Neuron (in vitro differentiated cells): Measurements from ENCODE around the gene ABHD17B.

Experiments used
- H2AFZ ChIP-seq: one replicate; pipeline ENCODE4 v1.6.1; 2013; ENCODE audit warnings: low read depth, mild to moderate bottlenecking, inconsistent platforms, low read length, moderate library complexity
- H3K27me3 ChIP-seq: one replicate; pipeline ENCODE4 v1.6.1; 2013; ENCODE audit warnings: low read length; ENCODE audit not compliant: insufficient read depth
- H3K36me3 ChIP-seq: one replicate; pipeline ENCODE4 v1.6.1; 2013; ENCODE audit warnings: low read length; ENCODE audit not compliant: insufficient read depth
- H3K4me1 ChIP-seq: one replicate; pipeline ENCODE4 v1.6.1; 2013; ENCODE audit warnings: low read length; ENCODE audit not compliant: insufficient read depth
- H3K4me3 ChIP-seq: 2 replicates; pipeline ENCODE4 v1.5.1; 2013; ENCODE audit warnings: mild to moderate bottlenecking, low read length, moderate library complexity
- H3K9me3 ChIP-seq: one replicate; pipeline ENCODE4 v1.6.1; 2013; ENCODE audit warnings: low read length

ABHD17B gene

GRCh38 chr9:71819115-71819739 lies 91.8 kb downstream of the ABHD17B start:
- no peaks in the 10 kb centered on the region for H3K36me3 ChIP-seq
- no peak overlapping the region for H2AFZ ChIP-seq
- no peaks in the 10 kb centered on the region for H3K4me1 ChIP-seq
- no peak overlapping the region for H3K4me3 ChIP-seq
- no peaks in the 10 kb centered on the region for H3K9me3 ChIP-seq
- no peaks in the 10 kb centered on the region for H3K27me3 ChIP-seq

DNA sequence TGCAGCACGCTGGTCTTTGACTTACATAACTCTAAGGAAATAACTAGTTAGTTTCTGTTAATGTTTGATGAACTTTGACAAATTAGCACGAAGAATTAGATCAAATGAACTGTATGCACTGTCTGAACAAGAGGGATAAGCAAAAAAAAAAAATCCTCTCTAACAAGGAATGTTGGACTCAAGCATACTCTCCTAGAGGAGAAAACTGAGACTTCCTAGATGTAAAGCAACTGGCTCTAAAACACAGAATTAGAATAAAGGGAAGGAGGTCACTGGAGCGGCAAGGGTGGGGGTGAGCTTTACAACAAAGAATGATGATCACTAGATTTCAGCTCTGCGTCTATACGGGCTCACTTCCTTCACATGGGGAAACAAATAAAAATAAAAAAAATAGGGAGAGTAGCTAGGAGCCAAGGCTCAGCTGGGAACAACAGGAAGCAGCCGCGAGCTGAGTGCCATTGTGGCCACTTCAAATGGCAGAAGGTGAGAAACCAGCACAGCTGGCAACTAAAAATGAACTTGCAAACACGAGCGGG lies 94.0 kb downstream of the ABHD17B start:
- H3K36me3 ChIP-seq, result no peaks in the 10 kb centered on the region
- peak overlapping the region; percentile 2 for H2AFZ ChIP-seq
- no peaks in the 10 kb centered on the region for H3K9me3 ChIP-seq
- H3K27me3 ChIP-seq, result no peaks in the 10 kb centered on the region
- H3K4me3 ChIP-seq, result no peak overlapping the region
- no peaks in the 10 kb centered on the region for H3K4me1 ChIP-seq
